ENCODE results near the gene HSD3B2.

HSD3B2 gene

DNA sequence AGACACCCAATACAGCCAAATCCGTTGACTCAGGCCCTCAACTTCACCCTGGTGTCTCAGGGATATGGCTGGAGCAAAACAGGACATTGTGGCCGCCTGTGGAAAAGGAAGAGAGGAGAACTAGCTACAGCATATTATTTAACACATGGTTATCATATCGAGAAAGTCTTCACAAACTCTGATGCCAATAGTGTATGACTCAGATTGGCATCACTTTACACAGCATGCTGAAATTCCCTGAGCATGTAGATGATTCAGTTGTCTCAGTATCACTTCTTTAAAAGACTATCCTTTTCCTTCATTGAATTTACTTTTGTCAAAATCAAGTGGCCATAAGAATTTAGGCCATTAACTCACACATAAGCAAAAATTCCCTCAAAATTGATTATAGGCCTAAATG, 20.1 kb downstream of the HSD3B2 start:
- no peak overlapping the region for H3K27ac ChIP-seq
- H3K4me3 ChIP-seq = no peak overlapping the region
- TF ChIP-seq, protein P1, sequence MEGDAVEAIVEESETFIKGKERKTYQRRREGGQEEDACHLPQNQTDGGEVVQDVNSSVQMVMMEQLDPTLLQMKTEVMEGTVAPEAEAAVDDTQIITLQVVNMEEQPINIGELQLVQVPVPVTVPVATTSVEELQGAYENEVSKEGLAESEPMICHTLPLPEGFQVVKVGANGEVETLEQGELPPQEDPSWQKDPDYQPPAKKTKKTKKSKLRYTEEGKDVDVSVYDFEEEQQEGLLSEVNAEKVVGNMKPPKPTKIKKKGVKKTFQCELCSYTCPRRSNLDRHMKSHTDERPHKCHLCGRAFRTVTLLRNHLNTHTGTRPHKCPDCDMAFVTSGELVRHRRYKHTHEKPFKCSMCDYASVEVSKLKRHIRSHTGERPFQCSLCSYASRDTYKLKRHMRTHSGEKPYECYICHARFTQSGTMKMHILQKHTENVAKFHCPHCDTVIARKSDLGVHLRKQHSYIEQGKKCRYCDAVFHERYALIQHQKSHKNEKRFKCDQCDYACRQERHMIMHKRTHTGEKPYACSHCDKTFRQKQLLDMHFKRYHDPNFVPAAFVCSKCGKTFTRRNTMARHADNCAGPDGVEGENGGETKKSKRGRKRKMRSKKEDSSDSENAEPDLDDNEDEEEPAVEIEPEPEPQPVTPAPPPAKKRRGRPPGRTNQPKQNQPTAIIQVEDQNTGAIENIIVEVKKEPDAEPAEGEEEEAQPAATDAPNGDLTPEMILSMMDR (IDR thresholded peaks at IDR 0.05) = no peak
- DNase-seq (ENCODE audit: low spot score) = no peak

DNA sequence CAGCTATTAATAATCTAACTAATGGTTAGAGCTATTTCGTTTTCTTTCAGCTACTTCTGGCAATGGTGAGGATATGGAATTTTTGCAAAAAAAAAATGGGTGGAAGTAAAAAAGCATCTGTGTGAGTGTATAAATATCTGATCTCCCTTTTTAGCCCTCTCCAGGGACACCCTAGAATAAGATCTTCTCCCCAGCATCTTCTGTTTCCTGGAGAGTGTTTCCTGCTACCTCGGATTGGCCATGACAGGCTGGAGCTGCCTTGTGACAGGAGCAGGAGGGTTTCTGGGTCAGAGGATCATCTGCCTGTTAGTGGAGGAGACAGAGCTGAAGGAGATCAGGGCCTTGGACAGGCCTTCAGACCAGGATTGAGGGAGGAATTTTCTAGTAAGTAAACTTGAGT, 23.8 kb downstream of the HSD3B2 start:
- no peak overlapping the region for H3K27ac ChIP-seq
- H3K4me3 ChIP-seq = no peak overlapping the region
- TF ChIP-seq, protein P1 (IDR thresholded peaks at IDR 0.05) = no peak
- no peak for DNase-seq (ENCODE audit: low spot score)

DNA sequence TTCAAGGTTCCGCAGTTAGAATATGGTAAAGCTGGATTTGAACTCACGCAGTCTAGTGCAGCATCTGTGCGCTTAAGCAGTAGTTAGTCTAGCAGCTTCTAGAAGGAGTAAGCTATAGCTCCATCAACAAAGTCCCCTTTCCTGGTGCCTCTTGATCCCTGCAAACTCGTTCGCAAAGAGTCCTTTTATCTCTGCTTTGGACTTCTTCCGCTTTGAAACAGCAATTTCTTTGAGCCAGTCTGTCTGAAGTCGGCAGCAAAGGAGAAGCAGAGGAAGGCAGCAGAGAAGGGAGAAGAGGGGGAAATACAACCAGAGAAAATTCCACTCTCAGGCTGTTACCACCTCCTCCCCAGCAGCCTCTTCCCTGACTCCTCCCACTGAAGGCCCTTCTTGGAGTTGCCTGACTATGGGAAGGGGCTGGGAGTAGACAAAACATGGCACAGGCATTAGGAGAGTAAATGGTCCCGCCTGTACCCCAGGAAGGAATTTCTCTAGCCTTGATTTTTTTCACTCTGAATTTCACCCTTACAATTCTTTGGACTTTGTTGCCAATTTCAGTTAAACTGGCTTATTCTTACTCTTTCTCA, 25.9 kb downstream of the HSD3B2 start:
- TF ChIP-seq, protein P1 (IDR thresholded peaks at IDR 0.05) = no peak

DNA sequence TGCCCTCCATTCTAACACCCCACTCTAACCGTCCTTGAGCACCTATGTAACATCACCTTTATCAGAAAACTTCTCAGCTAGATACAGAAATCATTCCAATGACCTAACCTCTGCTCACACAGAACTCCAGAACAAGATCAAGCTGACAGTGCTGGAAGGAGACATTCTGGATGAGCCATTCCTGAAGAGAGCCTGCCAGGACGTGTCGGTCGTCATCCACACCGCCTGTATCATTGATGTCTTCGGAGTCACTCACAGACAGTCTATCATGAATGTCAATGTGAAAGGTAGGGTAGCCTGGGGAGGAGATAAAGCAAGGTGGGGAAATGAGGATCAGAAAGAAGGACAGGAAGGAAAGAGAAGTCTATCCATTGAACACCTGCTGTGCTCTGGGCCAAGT, 27.8 kb downstream of the HSD3B2 start:
- TF ChIP-seq, protein P1 (IDR thresholded peaks at IDR 0.05) = no peak
- Histone ChIP-seq H3K4me3 (no peak overlapping the region), H3K27ac (no peak overlapping the region)
- no peak for DNase-seq (ENCODE audit: low spot score)

More for the DNA sequence above, 25.9 kb downstream of the HSD3B2 start:
- DNase-seq (ENCODE audit: low spot score) = no peak
- H3K27ac ChIP-seq = no peak overlapping the region
- H3K4me3 ChIP-seq = no peak overlapping the region

DNA sequence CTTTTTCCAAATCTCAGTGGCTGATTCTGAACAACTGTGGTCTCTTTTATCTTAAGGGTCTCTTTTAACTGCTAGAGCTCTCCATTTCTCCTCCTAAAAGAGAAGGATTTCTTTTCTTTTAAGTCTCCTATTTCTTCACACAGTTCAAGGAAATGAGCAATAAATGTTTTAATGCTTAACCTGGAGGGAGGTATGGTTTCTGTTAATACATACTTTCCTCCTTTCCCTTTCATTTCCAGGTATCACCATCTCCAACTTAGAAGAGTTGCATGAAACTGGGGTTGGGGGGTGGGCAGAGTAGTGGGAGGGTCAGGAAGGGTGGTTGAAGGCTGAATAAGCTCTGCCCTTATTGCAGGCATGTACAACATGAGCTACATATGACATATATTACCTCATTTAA, 31.4 kb downstream of the HSD3B2 start:
- no peak for DNase-seq (ENCODE audit: low spot score)
- TF ChIP-seq, protein P1 (IDR thresholded peaks at IDR 0.05) = no peak
- Histone ChIP-seq H3K27ac (no peak overlapping the region), H3K4me3 (no peak overlapping the region)

DNA sequence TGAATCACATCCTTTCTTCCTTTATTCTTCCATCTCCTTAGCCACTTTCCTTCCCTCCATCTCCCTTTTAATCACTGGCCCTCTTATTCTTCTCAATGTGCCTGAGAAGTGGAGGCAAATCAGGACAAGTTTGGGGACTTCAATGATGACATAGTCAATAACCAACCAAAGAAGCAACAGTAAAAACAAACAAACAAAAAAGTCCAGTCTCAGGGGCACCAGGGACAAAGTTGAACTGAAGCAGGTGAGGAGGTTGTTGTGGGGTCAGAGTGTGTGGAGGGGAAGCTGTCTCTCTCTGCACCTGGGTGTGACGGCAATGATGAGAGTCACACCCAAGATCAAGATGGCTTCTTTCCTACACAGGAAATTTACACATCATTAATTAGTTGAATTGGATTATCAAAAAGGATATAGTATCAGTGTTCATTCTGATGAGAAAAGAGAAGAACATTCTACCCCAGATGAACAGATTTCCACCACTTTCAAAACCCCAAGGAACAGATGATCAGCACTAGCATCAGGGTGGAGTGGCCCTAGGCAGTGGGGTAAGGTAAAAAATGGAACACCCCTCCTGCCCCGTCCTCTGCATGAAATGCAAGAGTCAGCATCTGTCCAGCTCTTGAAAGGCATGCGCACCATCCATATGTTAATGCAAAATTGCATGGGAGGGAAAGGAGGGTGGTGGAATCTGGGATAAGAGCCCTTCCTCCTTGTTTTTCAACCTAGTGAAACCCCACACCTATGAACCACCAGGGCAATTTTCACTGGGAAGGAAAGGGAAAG, 32.6 kb downstream of the HSD3B2 start:
- TF ChIP-seq, protein P1 (IDR thresholded peaks at IDR 0.05) = no peak
- no peak for DNase-seq (ENCODE audit: low spot score)
- Histone ChIP-seq H3K27ac (no peak overlapping the region), H3K4me3 (no peak overlapping the region)

DNA sequence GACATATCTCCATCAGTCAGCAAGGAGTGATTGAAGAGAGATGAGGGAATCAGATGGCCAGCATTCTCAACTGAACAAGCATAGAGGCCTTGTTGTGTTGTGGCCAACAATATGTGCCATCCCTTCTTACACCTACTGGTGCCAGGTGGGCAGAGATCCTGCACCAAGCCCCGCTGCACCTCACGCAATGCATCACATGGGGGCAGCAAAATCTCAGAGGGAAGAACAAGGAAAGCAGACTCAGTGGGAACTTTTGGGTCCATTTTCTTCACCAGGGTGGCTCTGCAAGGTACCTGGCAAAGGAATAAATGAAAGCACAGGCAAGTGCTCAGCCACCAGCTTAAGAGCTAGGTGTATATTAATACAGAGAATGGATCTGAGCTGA, 33.2 kb downstream of the HSD3B2 start:
- H3K4me3 ChIP-seq = no peak overlapping the region
- TF ChIP-seq, protein P1 (IDR thresholded peaks at IDR 0.05) = no peak
- no peak overlapping the region for H3K27ac ChIP-seq

More for the DNA sequence above, 33.2 kb downstream of the HSD3B2 start:
- no peak for DNase-seq (ENCODE audit: low spot score)

Data from coronary artery (tissue), 2 donors.